Measurements from ENCODE around the gene HADHB. TPM values are rescaled to one million over a fixed set of nuclear protein-coding genes. Genes with fewer than 3 reads are reported as not detected.

The HADHB gene
- total RNA-seq, 1 donor from 2014 or later: 86.6 TPM

DNA sequence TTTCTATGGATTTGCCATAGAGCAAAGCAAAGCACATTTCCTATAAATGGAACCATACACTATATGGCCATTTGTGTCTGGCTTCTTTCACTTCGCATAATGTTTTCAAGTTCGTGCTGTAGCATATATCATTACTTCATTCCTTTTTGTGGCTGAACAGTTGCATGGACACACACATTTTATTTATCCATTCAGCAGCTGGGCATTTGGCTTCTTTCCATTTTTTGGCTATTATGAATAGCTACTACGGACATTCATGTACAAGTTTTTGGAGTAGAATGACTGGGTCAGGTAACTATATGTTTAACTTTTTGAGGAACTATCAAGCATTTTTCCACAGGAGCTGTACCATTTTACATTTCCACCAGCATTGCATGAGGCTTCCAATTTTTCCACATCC, 90.5 kb downstream of the HADHB start:
- Mint-ChIP-seq H3K4me1 (peaks cover 12% of the 10 kb centered on the region), H3K9me3 (no peaks in the 10 kb centered on the region), H3K4me3 (no peak overlapping the region), H3K27me3 (no peaks in the 10 kb centered on the region), H3K36me3 (ENCODE audit: low read depth) (peaks cover 2% of the 10 kb centered on the region), H3K27ac (no peak overlapping the region)
- DNase-seq: no peak
- intact Hi-C loops (cut with micrococcal nuclease): no loop called here

DNA sequence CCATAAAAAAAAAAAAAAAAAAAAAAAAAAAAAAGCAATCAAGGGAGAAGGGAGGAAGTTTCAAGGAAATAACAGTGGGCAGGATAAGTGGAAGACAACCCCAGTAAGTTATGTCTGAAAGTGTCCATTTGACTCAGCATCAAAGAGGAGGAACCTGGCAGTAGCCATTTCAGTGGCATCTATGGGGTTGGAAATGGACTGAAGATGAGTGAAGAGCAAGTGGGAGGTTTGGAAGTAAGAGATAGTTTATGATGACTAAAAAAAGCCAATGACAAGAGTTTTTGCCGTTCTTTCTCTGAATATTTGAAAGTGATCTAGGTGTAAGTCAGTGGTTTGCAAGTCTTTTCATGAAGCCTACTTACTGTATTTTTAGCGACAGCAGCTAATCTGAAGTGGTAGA, 92.0 kb downstream of the HADHB start:
- intact Hi-C loops (cut with micrococcal nuclease): no loop called here
- no peak overlapping the region for H3K27ac Mint-ChIP-seq
- H3K36me3 Mint-ChIP-seq (ENCODE audit: low read depth): peaks cover 2% of the 10 kb centered on the region

DNA sequence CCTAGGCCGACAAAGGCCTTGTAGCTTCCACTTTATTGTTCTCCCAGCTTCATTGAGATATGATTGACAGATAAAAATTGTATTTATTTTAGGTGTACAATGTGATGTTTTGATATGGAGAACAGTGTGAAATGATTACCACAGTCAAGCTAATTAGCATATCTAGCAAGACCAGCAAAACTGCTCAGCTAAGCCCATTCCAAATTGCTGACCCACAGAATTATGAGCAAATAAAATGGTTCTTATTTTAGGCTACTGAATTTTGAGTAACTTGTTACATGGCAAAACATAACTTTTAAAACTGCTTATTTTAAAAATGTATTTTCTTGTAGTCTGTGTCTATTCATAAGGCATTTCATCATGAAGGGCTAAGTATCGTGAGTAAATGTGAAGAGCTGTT, 92.6 kb downstream of the HADHB start:
- no peaks in the 10 kb centered on the region for H3K9me3 Mint-ChIP-seq
- H3K4me3 Mint-ChIP-seq: no peak overlapping the region
- H3K27ac Mint-ChIP-seq: no peak overlapping the region

More for the DNA sequence above, 92.0 kb downstream of the HADHB start:
- H3K27me3 Mint-ChIP-seq: no peaks in the 10 kb centered on the region
- H3K4me3 Mint-ChIP-seq: no peak overlapping the region
- peaks cover 13% of the 10 kb centered on the region for H3K4me1 Mint-ChIP-seq
- no peaks in the 10 kb centered on the region for H3K9me3 Mint-ChIP-seq
- DNase-seq: no peak

More for the DNA sequence above, 92.6 kb downstream of the HADHB start:
- Mint-ChIP-seq H3K4me1 (peaks cover 13% of the 10 kb centered on the region), H3K27me3 (no peaks in the 10 kb centered on the region), H3K36me3 (ENCODE audit: low read depth) (peaks cover 2% of the 10 kb centered on the region)
- intact Hi-C loops (cut with micrococcal nuclease): no loop called here
- no peak for DNase-seq

Other genes starting within 250 kb of the HADHB start
- gene RAB10, start 210.9 kb upstream of the HADHB start, total RNA-seq: 133 and 141 TPM in 2 replicates
- gene GAREM2, start 71.9 kb upstream of the HADHB start, total RNA-seq: 7.9 and 8.2 TPM in 2 replicates
- 110 and 112 TPM in 2 replicates for gene HADHA, start 307 bp upstream of the HADHB start, total RNA-seq
- gene SELENOI, start 101.2 kb downstream of the HADHB start, total RNA-seq: 63.7 and 68.8 TPM in 2 replicates
- 3.4 and 3.5 TPM in 2 replicates for gene ADGRF3, start 101.8 kb downstream of the HADHB start, total RNA-seq
- not detected in 2 replicates for gene DRC1, start 157.0 kb downstream of the HADHB start, total RNA-seq
- gene OTOF, start 233.2 kb downstream of the HADHB start, total RNA-seq: 6.8 and 7.2 TPM in 2 replicates